Spinal cord (tissue), 10 donors: ENCODE results near the gene KRTAP10-12. TPM values are rescaled to one million over a fixed set of nuclear protein-coding genes. Genes with fewer than 3 reads are reported as not detected.

Experiments used
- DNase-seq, 6 donors: peaks; one replicate each; pipeline versions ENCODE4 v3.0.0 to v3.0.0-alpha.2; 2013 to 2015; ENCODE audit warnings: low spot score in 6 of 6, low read depth in 4 of 6
- H3K27ac ChIP-seq: one replicate; pipeline ENCODE4 v1.5.1; 2013; ENCODE audit warnings: low read depth, low read length, control low read depth
- H3K27me3 ChIP-seq: one replicate; pipeline ENCODE4 v1.6.1; 2013; ENCODE audit warnings: low read length; ENCODE audit not compliant: control insufficient read depth, insufficient read depth
- H3K36me3 ChIP-seq: one replicate; pipeline ENCODE4 v1.6.1; 2013; ENCODE audit warnings: low read length; ENCODE audit not compliant: control insufficient read depth, insufficient read depth
- H3K4me1 ChIP-seq: one replicate; pipeline ENCODE4 v1.6.1; 2013; ENCODE audit warnings: low read length; ENCODE audit not compliant: control insufficient read depth, insufficient read depth
- H3K4me3 ChIP-seq: one replicate; pipeline ENCODE4 v1.5.1; 2013; ENCODE audit warnings: low read depth, low read length, control low read depth
- H3K9me3 ChIP-seq: one replicate; pipeline ENCODE4 v1.6.1; 2013; ENCODE audit warnings: low read length; ENCODE audit not compliant: control insufficient read depth, insufficient read depth
- WGBS: methylation state at CpG from one replicate; pipeline ENCODE4 v1.1.5; 2013; ENCODE audit warnings: missing lambda C conversion rate; ENCODE audit not compliant: insufficient coverage; 5-methylcytosine and 5-hydroxymethylcytosine counted together
- polyA plus RNA-seq, 2 donors: library from polyadenylated mRNA; unstranded; fragments of 120-200 nt; gene quantifications; one replicate each; pipeline ENCODE4 v1.2.1, GENCODE V29; 2013; ENCODE audit not compliant: insufficient read length in 2 of 2
- total RNA-seq, 2 donors: library from RNA; depleted of rRNA in 1 of 2; stranded (reverse); fragments of 120-200 nt in 1 of 2; fragments of >200 nt in 1 of 2; gene quantifications; one replicate each; pipeline versions ENCODE4 v1.2.3 to v1.2.4, GENCODE V29; 2013 to 2014
- donor health status: healthy.

Gene KRTAP10-12
- total and polyA plus RNA-seq, 4 donors = not detected

- peaks cover 8% of the 10 kb centered on the region for H3K27me3 ChIP-seq
- no peak overlapping the region for H3K4me3 ChIP-seq
- H3K4me1 ChIP-seq = peaks cover 17% of the 10 kb centered on the region
- no peaks in the 10 kb centered on the region for H3K36me3 ChIP-seq
- no peaks in the 10 kb centered on the region for H3K9me3 ChIP-seq
- no peak overlapping the region for H3K27ac ChIP-seq
- WGBS = 100% methylated on average over 1 of the region's 2 CpGs
- no peak for DNase-seq
These were observed 23.2 kb downstream of the KRTAP10-12 start for GRCh38 chr21:44720170-44720569.

GRCh38 chr21:44722731-44723130 lies 25.8 kb downstream of the KRTAP10-12 start:
- no peak overlapping the region for H3K4me3 ChIP-seq
- WGBS = no CpG with 5 or more reads among the region's 5 CpGs
- no peak overlapping the region for H3K27ac ChIP-seq
- peaks cover 8% of the 10 kb centered on the region for H3K27me3 ChIP-seq
- H3K36me3 ChIP-seq = no peaks in the 10 kb centered on the region
- H3K4me1 ChIP-seq = peaks cover 17% of the 10 kb centered on the region
- no peaks in the 10 kb centered on the region for H3K9me3 ChIP-seq
- DNase-seq = no peak

GRCh38 chr21:44723177-44724131 lies 26.5 kb downstream of the KRTAP10-12 start:
- Histone ChIP-seq H3K4me3 (no peak overlapping the region), H3K4me1 (peaks cover 17% of the 10 kb centered on the region), H3K27ac (no peak overlapping the region), H3K27me3 (peaks cover 5% of the 10 kb centered on the region), H3K36me3 (no peaks in the 10 kb centered on the region), H3K9me3 (no peaks in the 10 kb centered on the region)
- peak in 4 of 6 donors; percentile 13 to 72 (median 32) for DNase-seq
- 17% methylated on average over 61 of the region's 61 CpGs for WGBS

- H3K27me3 ChIP-seq = peaks cover 5% of the 10 kb centered on the region
These were observed 27.2 kb downstream of the KRTAP10-12 start for GRCh38 chr21:44724196-44724595.

GRCh38 chr21:44724926-44725325 lies 28.0 kb downstream of the KRTAP10-12 start:
- Histone ChIP-seq H3K27ac (no peak overlapping the region), H3K4me1 (peaks cover 17% of the 10 kb centered on the region), H3K27me3 (peaks cover 5% of the 10 kb centered on the region), H3K36me3 (no peaks in the 10 kb centered on the region), H3K9me3 (no peaks in the 10 kb centered on the region), H3K4me3 (no peak overlapping the region)
- DNase-seq = no peak
- WGBS = 86% methylated on average over 13 of the region's 14 CpGs

More at GRCh38 chr21:44724196-44724595, 27.2 kb downstream of the KRTAP10-12 start:
- H3K36me3 ChIP-seq = no peaks in the 10 kb centered on the region
- H3K27ac ChIP-seq = no peak overlapping the region
- WGBS = 95% methylated on average over 6 of the region's 7 CpGs
- H3K4me3 ChIP-seq = no peak overlapping the region
- no peak for DNase-seq
- H3K9me3 ChIP-seq = no peaks in the 10 kb centered on the region
- peaks cover 17% of the 10 kb centered on the region for H3K4me1 ChIP-seq

GRCh38 chr21:44726826-44727225 lies 29.9 kb downstream of the KRTAP10-12 start:
- no peak overlapping the region for H3K4me3 ChIP-seq
- H3K27me3 ChIP-seq = peaks cover 5% of the 10 kb centered on the region
- DNase-seq = no peak
- 73% methylated on average over 6 of the region's 6 CpGs for WGBS
- no peak overlapping the region for H3K27ac ChIP-seq
- no peaks in the 10 kb centered on the region for H3K36me3 ChIP-seq
- H3K4me1 ChIP-seq = peaks cover 17% of the 10 kb centered on the region
- H3K9me3 ChIP-seq = no peaks in the 10 kb centered on the region

GRCh38 chr21:44727321-44727720 lies 30.3 kb downstream of the KRTAP10-12 start:
- peaks cover 5% of the 10 kb centered on the region for H3K27me3 ChIP-seq
- DNase-seq = no peak
- no peak overlapping the region for H3K4me3 ChIP-seq
- H3K36me3 ChIP-seq = no peaks in the 10 kb centered on the region
- H3K27ac ChIP-seq = no peak overlapping the region
- 90% methylated on average over 8 of the region's 8 CpGs for WGBS
- H3K9me3 ChIP-seq = no peaks in the 10 kb centered on the region
- peaks cover 17% of the 10 kb centered on the region for H3K4me1 ChIP-seq

GRCh38 chr21:44727757-44728156 lies 30.8 kb downstream of the KRTAP10-12 start:
- WGBS = 86% methylated on average over 9 of the region's 9 CpGs
- peaks cover 15% of the 10 kb centered on the region for H3K4me1 ChIP-seq
- H3K36me3 ChIP-seq = no peaks in the 10 kb centered on the region
- no peak overlapping the region for H3K27ac ChIP-seq
- DNase-seq = no peak
- peaks cover 5% of the 10 kb centered on the region for H3K27me3 ChIP-seq
- H3K9me3 ChIP-seq = no peaks in the 10 kb centered on the region
- H3K4me3 ChIP-seq = no peak overlapping the region

GRCh38 chr21:44728716-44729115 lies 31.7 kb downstream of the KRTAP10-12 start:
- 97% methylated on average over 12 of the region's 14 CpGs for WGBS
- DNase-seq = no peak

More at GRCh38 chr21:44728716-44729115, 31.7 kb downstream of the KRTAP10-12 start:
- H3K9me3 ChIP-seq = no peaks in the 10 kb centered on the region
- H3K27ac ChIP-seq = no peak overlapping the region
- H3K4me1 ChIP-seq = peaks cover 6% of the 10 kb centered on the region
- H3K4me3 ChIP-seq = no peak overlapping the region
- H3K36me3 ChIP-seq = no peaks in the 10 kb centered on the region
- H3K27me3 ChIP-seq = no peaks in the 10 kb centered on the region
